ENCODE data around the gene AK5. TPM values are rescaled to one million over a fixed set of nuclear protein-coding genes. Genes with fewer than 3 reads are reported as not detected.

Gene AK5
- total and polyA plus RNA-seq, 11 donors = 0.14 to 0.91 (median 0.40) TPM; not detected in 2

- TF ChIP-seq CTCF (IDR thresholded peaks at IDR 0.05) (no peak), POLR2A (IDR thresholded peaks at IDR 0.05) (no peak)
- ATAC-seq (no peak), DNase-seq (no peak)
- Histone ChIP-seq H3K36me3 (no peaks in the 10 kb centered on the region), H3K27ac (no peak overlapping the region), H3K4me3 (no peak overlapping the region), H3K27me3 (no peaks in the 10 kb centered on the region), H3K4me1 (peaks cover 0 to 11% (median 3%) of the 10 kb centered on the region in 12 donors), H3K9me3 (no peaks in the 10 kb centered on the region)
- 76 to 86% (median 80%) methylated on average over 5 of the region's 5 CpGs for WGBS, 4 donors
- intact Hi-C loops (cut with DNase I) = loop anchor here in 6 of 10 donors (5.0 to 10.0 kb wide), 3 partner anchors 387 to 1380 kb away; no protein-coding TSS in a partner anchor
Measured at GRCh38 chr1:77534456-77534855, 252.6 kb downstream of the AK5 start.

GRCh38 chr1:77536813-77537212, 255.0 kb downstream of the AK5 start:
- intact Hi-C loops (cut with DNase I) = loop anchor here in 5 of 10 donors (5.0 to 10.0 kb wide), 5 partner anchors 145 to 1382 kb away; partner anchors contain the start of gene ZZZ3 (in 1 of the 5)
- no peaks in the 10 kb centered on the region for H3K36me3 ChIP-seq
- 58 to 74% (median 65%) methylated on average over 2 of the region's 2 CpGs for WGBS, 4 donors
- peaks cover 0 to 18% (median 7%) of the 10 kb centered on the region in 12 donors for H3K4me1 ChIP-seq
- no peak for DNase-seq
- ATAC-seq = no peak
- TF ChIP-seq CTCF (IDR thresholded peaks at IDR 0.05) = no peak
- no peaks in the 10 kb centered on the region for H3K9me3 ChIP-seq
- no peak overlapping the region for H3K27ac ChIP-seq
- no peak overlapping the region for H3K4me3 ChIP-seq
- no peaks in the 10 kb centered on the region for H3K27me3 ChIP-seq

- no peaks in the 10 kb centered on the region for H3K36me3 ChIP-seq
- H3K4me1 ChIP-seq = peaks cover 0 to 17% (median 6%) of the 10 kb centered on the region in 12 donors
- intact Hi-C loops (cut with DNase I) = loop anchor here in 5 of 10 donors (5.0 to 10.0 kb wide), 5 partner anchors 143 to 1384 kb away; partner anchors contain the start of gene ZZZ3 (in 1 of the 5)
- H3K27me3 ChIP-seq = no peaks in the 10 kb centered on the region
- H3K9me3 ChIP-seq = no peaks in the 10 kb centered on the region
- peak; percentile 54 to 84 (median 69) for ATAC-seq
- DNase-seq = peak in 2 of 5 donors; percentile 29 to 33
- no peak overlapping the region for H3K4me3 ChIP-seq
- H3K27ac ChIP-seq = peak overlapping the region in 8 of 12 donors; percentile 11 to 68 (median 44)
- 71 to 82% (median 78%) methylated on average over 7 of the region's 7 CpGs for WGBS, 4 donors
- TF ChIP-seq CTCF (IDR thresholded peaks at IDR 0.05) (no peak), POLR2A (IDR thresholded peaks at IDR 0.05) (no peak)
Measured at GRCh38 chr1:77538956-77539518, 257.2 kb downstream of the AK5 start.

- Histone ChIP-seq H3K4me3 (no peak overlapping the region), H3K36me3 (no peaks in the 10 kb centered on the region), H3K27ac (peak overlapping the region in 8 of 12 donors; percentile 11 to 68 (median 44)), H3K9me3 (no peaks in the 10 kb centered on the region), H3K4me1 (peaks cover 0 to 20% (median 6%) of the 10 kb centered on the region in 12 donors), H3K27me3 (no peaks in the 10 kb centered on the region)
- TF ChIP-seq POLR2A (IDR thresholded peaks at IDR 0.05) (no peak), CTCF (IDR thresholded peaks at IDR 0.05) (no peak)
- WGBS, 4 donors = 52 to 64% (median 59%) methylated on average over 4 of the region's 4 CpGs
- ATAC-seq (peak; percentile 48 to 76 (median 66)), DNase-seq (peak in 3 of 5 donors; percentile 19 to 53 (median 33))
- intact Hi-C loops (cut with DNase I) = loop anchor here in 5 of 10 donors (5.0 to 10.0 kb wide), 6 partner anchors 143 to 1385 kb away; partner anchors contain the start of gene ZZZ3 (in 2 of the 5)
Measured at GRCh38 chr1:77539519-77540142, 257.8 kb downstream of the AK5 start.
